Stimulated activated CD8-positive, alpha-beta memory T cell treated with anti-CD3 and anti-CD28 coated beads, Interleukin-4, amount 100 ng/mL, for 4 hours (primary cell): ENCODE data around the gene GALNT8.
"Not testable (repeated sequence)": the region's sequence is repeated elsewhere in the genome, so short reads cannot be mapped to it uniquely, and the experiment has no call there.

ENCODE experiments used
- DNase-seq, 2 donors: peaks; one replicate each; pipeline ENCODE4 v3.0.0-alpha.2; 2020; ENCODE audit warnings: low read depth in 2 of 2, low spot score in 1 of 2

Gene GALNT8, protein sequence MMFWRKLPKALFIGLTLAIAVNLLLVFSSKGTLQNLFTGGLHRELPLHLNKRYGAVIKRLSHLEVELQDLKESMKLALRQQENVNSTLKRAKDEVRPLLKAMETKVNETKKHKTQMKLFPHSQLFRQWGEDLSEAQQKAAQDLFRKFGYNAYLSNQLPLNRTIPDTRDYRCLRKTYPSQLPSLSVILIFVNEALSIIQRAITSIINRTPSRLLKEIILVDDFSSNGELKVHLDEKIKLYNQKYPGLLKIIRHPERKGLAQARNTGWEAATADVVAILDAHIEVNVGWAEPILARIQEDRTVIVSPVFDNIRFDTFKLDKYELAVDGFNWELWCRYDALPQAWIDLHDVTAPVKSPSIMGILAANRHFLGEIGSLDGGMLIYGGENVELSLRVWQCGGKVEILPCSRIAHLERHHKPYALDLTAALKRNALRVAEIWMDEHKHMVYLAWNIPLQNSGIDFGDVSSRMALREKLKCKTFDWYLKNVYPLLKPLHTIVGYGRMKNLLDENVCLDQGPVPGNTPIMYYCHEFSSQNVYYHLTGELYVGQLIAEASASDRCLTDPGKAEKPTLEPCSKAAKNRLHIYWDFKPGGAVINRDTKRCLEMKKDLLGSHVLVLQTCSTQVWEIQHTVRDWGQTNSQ

DNA sequence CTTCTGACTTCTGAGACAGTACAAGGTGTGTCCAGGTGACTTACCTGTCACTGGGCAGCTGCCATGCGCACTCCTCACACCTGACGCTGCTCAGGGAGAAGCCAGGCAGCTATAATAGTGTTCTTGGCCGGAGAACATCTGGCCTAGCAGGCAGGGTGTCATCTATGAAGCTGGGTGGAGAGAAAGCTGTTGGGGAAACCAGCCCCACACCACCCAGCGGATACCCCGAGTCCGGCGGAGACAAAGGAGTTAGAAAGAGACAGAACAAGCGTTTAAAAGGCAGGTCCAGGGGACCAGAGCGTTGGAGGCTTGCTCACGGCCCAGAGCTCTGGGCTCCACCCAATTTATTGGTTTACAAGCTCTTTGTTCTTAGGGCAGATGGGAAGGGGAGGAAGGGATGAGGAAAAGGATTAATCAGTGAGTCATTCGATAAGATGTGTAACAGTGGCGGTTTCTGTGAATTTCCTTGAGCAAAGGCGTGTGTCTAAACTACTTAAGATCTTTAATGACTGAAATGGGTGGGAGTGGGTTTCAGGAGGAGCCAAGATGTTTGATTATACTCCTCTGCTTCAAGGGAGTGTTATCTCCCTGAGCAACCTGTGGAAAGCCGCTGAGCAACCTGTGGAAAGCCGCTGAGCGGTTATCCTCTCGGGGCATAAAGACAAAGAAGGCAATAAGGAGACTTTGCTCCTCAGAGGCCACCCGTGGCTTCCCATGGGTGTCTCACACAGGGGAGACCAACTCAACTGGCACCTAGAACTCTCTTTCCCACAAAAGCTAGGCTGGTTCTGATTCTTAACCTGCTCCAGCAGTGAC lies at the start of gene GALNT8:
GALNT8 (plus strand) TSS at position 580 of the 816 bp plus-strand sequence. CDS start 278 bp downstream, outside the sequence.
- no peak for DNase-seq

DNA sequence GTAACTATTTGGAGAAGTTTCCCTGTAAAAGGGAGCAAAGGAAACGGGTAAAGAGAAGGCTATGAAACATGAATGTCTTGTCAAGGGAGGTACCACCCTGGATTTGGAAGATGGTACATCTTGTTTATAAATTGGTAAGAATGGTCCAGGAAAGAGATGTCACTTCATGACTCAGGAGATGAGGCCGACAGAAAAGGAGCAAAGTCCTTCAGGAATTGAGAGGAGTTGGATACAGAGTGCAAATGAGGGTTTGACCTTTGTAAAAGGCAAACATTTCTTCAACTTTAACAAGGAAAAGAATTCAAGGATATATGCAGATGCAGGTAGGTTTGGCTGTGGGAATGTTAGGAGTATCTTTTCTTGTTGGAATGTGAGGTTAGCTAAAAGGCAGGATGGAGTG lies 40.5 kb upstream of the GALNT8 start:
- no peak for DNase-seq

DNA sequence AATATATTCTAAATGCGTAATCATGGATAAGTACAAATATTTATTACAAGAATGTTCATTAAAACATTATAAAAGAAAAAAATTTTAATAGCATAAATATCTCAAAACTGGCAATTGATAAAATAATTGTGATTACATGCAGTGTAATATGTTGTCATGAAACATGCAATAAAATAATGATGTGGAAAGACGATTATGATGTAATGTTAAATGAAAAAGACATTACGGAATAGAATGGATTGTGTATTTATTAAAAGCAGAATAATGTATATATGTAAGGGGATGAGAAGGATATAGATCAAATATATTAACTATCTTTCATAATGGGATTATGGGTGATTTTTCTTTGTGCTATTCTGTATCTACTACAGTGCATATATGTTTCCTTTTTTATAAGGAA lies 38.5 kb upstream of the GALNT8 start:
- no peak for DNase-seq

DNA sequence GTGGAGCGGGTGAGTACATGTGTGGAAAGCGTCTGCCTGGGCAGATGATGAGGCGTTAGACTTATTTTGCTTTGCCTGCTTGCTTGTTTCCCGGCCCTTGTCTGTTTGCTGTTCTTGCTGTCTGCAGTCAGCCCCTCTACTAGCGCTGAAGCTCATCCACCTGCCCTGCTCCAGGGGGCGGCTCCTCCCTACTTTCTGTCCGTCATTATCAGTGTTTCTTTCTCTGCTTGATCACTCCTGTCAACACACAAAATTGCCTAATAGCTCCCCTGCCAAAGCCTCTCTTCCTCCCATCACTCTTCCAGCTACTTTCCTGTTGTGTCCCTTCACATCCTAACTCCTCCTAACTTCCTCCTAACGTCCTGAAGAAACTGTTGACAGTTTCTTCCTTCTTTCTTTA lies 34.9 kb upstream of the GALNT8 start:
- no peak for DNase-seq

DNA sequence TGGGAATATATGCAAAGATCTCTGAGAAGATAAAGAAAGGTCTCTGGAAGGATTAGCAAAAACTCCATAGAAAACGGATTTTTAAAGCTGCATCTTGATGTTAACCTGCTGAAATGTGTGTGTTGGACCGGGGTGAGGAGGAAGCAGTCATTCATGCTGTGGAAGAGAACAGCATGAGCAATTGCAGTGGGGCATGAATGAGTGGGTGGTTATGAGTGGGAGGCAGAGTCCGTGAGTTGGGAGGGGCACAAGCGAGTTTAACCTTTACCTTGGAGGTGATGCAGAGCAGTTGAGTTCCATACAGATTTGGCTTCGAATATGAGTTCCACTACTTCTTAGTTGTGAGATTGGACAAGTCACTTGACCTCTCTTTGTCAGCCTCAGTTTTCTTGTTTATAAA lies 29.4 kb upstream of the GALNT8 start:
- no peak for DNase-seq

DNA sequence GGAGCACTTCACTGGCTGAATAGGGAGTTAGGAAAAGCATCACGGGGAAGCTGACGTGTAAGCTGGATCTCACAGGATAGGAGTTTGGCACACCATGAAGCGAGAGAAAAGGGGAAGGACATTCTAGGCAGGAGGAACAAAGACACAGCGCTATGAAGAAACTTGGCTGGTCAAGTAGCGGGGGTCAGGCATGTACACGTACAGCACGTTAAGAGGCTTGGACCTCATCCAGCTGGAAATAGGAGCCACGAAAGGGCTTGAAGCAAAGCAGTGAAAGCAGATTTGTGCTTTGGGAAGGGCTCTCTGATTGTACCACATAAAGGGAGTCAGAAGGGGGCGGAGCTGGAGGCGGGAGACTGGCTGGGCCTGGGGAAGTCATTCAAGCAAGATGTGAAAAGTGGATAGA lies 19.6 kb upstream of the GALNT8 start:
- no peak for DNase-seq

DNA sequence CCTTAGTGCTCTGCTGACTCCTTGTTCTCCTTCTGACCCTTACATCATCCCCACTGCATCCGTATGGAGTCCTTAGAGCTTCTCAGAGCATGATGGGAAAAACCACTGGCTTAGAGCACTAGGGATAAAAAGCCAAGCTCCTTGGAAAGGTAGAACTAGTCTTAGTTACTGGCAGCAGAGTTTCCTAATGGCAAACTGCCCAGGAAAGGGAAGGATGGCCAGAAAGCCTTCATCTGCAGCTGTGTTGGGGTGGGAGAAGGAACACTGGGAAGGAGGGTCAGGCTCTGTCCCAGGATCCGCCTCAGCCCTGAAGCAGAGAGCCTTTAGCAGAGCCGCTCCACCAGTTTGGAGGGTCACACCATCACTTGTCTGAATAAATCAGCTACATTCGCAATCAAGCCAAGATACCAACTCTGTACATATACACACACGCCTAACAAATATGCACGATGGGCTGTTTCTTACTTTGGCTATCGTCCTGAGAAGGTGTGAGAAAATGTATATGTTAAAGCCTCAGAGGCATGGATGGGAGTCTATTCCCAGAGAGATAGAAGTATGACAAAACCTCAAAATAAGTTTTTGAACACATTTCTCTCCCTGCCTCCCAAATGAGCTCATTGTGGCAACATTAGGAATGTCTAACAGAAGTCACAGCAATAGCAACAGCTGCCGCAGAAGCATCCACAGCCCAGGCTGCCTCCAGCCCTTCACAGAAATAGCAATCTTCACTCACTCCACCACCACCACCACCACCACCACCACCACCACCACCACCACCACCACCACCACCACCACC lies 18.6 kb upstream of the GALNT8 start:
- DNase-seq: no peak

DNA sequence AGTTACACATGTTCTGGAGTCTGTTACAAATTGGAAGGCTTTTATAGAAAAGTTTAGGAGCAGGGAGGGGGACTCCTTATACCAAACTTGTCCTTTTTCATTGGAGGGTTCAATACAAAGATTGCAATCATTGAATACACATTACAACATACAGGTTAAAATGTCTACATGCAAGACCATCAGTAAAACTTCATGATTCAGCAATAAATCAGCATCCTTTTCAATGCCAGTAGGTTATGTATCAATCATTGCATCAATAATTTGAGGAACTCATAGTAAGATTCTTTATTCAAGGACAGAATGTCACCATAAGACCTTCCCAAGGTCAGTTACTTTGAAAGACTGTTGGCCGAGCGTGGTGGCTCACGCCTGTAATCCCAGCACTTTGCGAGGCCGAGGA lies 16.5 kb upstream of the GALNT8 start:
- DNase-seq: no peak

DNA sequence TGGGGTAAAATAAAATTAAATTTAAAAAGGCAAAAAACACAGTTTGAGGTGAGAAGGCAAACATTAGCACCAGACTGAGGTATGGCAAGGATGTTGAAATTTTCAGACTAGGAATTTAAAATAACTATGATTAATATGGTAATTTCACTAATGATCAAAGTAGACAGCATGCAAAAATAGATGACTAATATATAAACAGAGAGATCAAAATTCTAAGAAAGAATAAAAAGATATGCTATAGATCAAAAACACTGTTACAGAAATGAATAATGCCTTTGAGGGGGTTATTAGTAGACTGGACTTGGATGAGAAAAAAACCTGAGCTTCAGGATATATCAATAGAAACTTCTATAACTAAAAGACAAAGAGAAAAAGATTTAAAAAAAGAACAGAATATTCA lies 14.4 kb upstream of the GALNT8 start:
- DNase-seq: no peak

DNA sequence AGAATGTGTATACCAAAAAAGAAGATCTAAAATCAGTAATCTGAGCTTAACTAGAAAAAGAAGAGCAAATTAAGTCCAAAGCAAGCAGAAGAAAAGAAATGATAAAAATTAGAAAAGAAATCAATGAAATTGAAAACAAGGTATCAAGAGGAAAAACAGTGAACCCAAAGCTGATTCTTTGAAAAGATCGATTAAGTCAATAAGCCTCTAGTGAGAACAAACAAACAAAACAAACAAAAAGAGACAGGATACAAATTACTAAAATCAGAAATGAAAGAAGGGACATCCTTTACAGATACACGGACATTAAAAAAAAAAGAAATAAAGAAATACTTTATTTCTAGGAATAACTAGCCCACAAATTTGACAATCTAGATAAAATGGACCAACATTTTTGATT lies 12.9 kb upstream of the GALNT8 start:
- no peak for DNase-seq

DNA sequence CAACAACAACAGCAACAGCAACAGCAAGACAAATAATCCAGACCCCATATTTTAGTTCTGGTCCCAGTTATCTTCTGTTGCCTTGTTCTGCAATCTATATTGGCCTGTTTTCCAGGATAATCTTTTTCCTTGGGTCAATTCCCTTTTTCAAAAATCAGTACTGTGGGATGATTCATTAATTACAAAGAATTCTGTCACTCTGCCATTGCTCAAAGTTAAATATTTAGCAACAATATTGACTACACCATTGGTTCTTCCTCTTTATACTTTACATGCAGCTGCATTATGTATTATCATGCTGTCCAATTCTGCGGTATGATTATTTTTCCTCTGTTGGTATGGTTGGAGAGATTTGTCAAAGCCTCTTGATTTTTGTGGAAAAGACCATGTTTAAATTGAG lies 10.1 kb upstream of the GALNT8 start:
- no peak for DNase-seq

DNA sequence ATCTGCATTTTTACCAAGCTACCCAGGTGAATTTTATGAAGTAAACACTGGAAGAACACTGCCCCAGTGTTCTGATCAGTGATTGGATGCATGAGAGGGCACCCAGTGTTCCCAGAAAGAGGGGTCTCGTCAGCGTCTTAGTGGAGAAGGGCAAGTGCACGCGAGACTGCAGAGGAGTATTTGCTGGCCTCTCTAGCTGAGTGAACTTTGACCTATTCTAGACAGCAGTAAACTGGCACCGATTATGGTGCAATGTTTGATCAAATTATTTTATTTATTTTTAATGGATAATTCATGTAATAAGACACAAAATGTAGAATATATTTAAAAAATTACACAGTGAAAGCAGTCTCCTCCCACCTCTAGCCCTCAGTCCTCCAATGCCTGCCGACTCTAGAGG lies 5.3 kb upstream of the GALNT8 start:
- DNase-seq: no peak

DNA sequence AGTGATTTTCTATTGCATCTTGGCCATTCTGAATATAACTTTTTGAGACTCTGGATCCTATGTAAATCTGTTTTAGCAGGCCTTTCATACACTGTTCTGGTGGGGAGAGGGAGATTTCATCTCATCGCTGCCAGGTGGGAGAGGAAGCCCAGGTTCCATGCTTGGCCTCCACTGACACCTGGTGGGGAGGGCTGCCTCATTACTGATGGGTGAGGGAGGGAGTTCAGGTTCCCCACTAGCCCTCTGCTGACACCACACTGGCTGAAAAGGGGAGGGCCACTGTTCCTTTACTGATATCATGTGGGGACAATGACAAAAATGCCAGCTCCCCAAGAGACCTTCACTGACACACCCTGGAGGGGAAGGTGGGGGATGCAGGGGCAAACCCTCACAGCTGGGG lies 2.4 kb upstream of the GALNT8 start:
- no peak for DNase-seq

DNA sequence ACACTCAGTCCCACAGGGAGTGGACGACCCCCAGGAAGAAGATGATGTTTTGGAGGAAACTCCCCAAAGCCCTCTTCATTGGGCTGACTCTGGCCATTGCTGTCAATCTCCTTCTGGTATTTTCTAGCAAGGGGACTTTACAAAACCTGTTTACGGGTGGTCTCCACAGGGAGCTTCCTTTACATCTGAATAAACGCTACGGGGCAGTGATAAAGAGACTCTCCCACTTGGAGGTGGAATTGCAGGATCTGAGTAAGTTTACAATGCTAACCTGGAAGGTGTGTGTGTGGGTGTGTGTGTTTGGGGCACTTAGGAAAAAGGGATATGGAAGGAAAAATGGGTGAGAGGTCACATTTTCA lies 416 bp downstream of the GALNT8 start:
- DNase-seq: no peak

DNA sequence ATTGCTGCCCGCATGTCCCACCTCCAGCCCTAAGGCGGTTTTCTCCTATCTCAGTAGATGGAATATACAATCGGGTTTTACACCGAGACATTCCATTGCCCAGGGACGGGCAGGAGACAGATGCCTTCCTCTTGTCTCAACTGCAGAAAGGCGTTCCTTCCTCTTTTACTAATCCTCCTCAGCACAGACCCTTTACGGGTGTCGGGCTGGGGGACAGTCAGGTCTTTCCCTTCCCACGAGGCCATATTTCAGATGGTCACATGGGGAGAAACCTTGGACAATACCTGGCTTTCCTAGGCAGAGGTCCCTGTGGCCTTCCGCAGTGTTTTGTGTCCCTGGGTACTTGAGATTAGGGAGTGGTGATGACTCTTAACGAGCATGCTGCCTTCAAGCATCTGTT lies 1.4 kb downstream of the GALNT8 start:
- not testable (repeated sequence) for DNase-seq

DNA sequence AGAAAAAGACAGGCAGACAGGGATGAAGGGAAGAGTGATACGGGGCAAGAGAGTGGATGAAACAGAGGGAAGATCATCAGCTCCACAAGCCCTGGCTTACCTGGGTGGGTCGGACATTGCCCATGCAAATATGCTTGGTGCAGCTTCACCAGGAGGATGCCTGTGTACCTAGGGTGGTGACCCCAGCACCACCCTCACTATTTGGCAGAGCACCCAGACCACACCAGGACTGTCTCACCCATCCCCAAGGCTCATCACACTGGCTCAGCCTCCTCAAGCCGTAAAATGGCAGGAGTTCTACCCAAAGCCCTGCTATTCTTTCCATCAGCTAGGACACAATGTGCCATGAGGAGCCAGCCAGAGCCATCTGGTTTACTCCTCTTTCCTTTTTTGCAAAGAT lies 3.0 kb downstream of the GALNT8 start:
- no peak for DNase-seq

DNA sequence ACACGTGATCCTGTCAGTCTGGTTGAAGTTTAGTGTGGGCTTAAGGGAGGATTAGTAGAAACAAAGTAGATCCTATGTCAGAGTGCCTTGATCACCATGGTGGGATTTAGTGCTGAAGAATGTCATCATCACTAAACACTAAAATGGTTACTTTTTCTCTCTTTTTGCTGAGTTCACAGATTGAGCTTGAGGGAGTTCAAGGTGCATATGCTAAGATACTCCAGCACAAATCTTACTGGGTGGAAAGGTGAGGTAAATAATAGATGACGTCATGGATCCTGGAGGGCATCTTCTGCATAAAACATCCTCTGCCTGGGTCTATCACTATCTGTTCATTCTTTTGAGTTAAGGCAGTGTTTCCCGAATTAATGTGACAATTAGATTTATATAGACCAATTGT lies 4.9 kb downstream of the GALNT8 start:
- no peak for DNase-seq

DNA sequence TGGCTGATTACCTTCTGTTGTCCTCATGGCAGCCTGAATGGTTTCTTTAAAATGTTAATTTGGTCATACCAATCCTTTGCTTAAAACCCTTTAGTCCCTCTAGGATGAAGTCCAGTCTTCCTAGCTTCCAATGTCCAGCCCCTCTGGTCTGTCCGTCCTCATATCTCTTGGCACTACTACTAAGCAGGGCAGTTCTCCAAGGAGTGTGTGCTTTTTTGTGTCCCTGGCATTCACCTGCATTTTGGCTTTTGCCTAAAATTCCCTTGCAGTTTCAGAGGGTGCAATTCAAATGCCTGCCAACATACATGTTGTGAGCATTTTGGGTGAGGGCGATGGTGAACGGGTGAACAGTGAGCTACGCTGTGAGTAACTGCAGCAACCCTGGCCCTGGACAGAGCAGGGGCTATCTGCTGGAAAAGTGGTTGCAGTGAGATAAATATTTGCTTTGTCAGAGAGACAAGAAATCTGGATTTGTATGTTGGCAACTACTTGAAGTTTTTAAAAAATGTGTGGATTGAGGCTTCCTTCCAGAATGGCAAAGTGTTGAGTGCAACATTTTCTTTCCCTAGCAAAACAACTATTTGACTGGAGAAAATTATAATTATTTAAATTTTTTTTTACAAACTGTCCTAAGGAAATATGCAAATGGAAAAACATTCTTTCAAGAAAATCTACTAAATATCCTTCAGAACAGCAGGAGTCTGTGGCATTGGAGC lies 14.6 kb downstream of the GALNT8 start:
- DNase-seq: no peak

DNA sequence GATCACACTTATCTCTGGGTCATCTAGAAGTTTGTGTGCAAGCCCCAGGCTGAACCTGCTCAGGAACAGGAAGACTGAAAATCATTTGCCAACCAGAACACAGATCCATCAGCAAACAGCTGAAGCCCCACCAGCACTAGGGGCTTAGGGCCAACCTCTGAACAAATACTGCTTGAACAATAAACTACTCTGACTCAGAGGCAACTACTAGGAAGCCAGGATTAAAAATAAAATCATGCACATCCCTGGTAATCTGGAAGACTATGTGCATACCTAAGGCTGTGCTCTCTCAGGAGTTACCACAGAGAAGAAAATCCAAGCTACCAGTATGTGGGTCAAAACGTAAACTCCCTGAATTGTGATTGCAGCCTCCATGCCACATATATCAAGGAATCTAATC lies 15.9 kb downstream of the GALNT8 start:
- no peak for DNase-seq

DNA sequence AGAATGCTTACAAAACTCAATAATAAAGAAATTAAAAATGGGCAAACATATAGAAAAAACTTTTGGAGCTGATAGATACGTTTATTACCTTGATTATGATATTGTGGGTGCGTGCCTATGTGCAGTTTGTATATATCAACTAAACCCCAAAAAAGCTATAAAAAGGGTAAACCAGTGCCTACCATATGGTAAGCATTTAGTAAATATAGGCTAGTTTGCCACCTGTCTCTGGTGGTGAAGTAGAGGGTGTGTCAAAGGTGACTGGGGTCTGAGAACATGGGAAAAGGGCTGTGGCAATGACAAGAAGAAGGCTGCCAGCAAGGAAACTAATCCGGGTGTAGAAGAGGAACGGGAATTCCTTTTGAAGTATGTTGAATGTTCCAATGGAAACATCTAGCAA lies 18.3 kb downstream of the GALNT8 start:
- DNase-seq: no peak
